PC-3 (cell line): ENCODE measurements around the gene DBNDD2. TPM values are rescaled to one million over a fixed set of nuclear protein-coding genes. Genes with fewer than 3 reads are reported as not detected.

Experiments
- ATAC-seq: fragments of 200-7000 bp; cut with Tn5 transposase; 2 replicates; pipeline ENCODE4 v1.9.1; 2020; ENCODE audit warnings: mild to moderate bottlenecking, moderate library complexity
- BruUV-seq: library from RNA; stranded (reverse); fragments of 400-500 nt; replicated peaks from 2 replicates; lab custom pipeline; 2021; lab: Mats Ljungman, UMichigan
- CTCF ChIA-PET: fragments of 300-600 bp; sonication (Branson Sonifier 250); formaldehyde crosslinking; loops from one replicate; lab custom pipeline; 2022; ENCODE audit warnings: antibody characterized with exemption; lab: Charles Lee
- POLR2A ChIA-PET: fragments of 300-600 bp; sonication (Branson Sonifier 250); formaldehyde crosslinking; loops from one replicate; lab custom pipeline; 2022; ENCODE audit warnings: antibody characterized with exemption; ENCODE audit not compliant: unreplicated experiment; lab: Charles Lee
- DNase-seq: peaks from one replicate; pipeline ENCODE4 v3.0.0-alpha.2; 2015
- H2AFZ ChIP-seq: fragments of 300-600 bp; sonication (generic); 2 replicates; pipeline ENCODE4 v1.6.0; 2016; ENCODE audit warnings: antibody characterized with exemption, low read length
- H3F3A ChIP-seq: fragments of 300-600 bp; sonication (generic); one replicate; pipeline ENCODE4 v1.6.0; 2017; ENCODE audit warnings: antibody characterized with exemption, low read length, control low read depth, mild to moderate bottlenecking; ENCODE audit not compliant: unreplicated experiment
- H3K27ac ChIP-seq: fragments of 300-600 bp; sonication (generic); 2 replicates; pipeline ENCODE4 v1.5.1; 2016; ENCODE audit warnings: mild to moderate bottlenecking, low read length
- H3K27me3 ChIP-seq: fragments of 300-600 bp; sonication (generic); 2 replicates; pipeline ENCODE4 v1.6.1; 2016; ENCODE audit warnings: low read length, mixed read lengths
- H3K36me3 ChIP-seq: fragments of 300-600 bp; sonication (generic); 2 replicates; pipeline ENCODE4 v1.6.1; 2016; ENCODE audit warnings: low read depth, mixed run types, low read length, mixed read lengths
- H3K4me1 ChIP-seq: fragments of 300-600 bp; sonication (generic); 2 replicates; pipeline ENCODE4 v1.5.1; 2016; ENCODE audit warnings: low read length; ENCODE audit not compliant: insufficient read depth
- H3K4me2 ChIP-seq: fragments of 300-600 bp; sonication (generic); 2 replicates; pipeline ENCODE4 v1.6.0; 2016; ENCODE audit warnings: low read length
- H3K4me3 ChIP-seq: fragments of 300-600 bp; sonication (generic); 2 replicates; pipeline ENCODE4 v1.5.1; 2016; ENCODE audit warnings: mild to moderate bottlenecking, low read length, mixed read lengths
- H3K79me2 ChIP-seq: fragments of 300-600 bp; sonication (generic); 2 replicates; pipeline ENCODE4 v1.6.1; 2017; ENCODE audit warnings: low read length, mixed read lengths
- H3K9ac ChIP-seq: fragments of 300-600 bp; sonication (generic); 2 replicates; pipeline ENCODE4 v1.6.0; 2016; ENCODE audit warnings: mild to moderate bottlenecking, low read length
- H3K9me2 ChIP-seq: fragments of 300-600 bp; sonication (generic); replicated peaks from 2 replicates; pipeline ENCODE4 v1.6.1; 2016; ENCODE audit warnings: mixed run types, low read length, mixed read lengths
- H3K9me3 ChIP-seq: fragments of 300-600 bp; sonication (generic); 2 replicates; pipeline ENCODE4 v1.6.1; 2016; ENCODE audit warnings: low read length, mixed read lengths
- H4K20me1 ChIP-seq: fragments of 300-600 bp; sonication (generic); 2 replicates; pipeline ENCODE4 v1.6.1; 2016; ENCODE audit warnings: low read length, mixed read lengths
- CTCF ChIP-seq: fragments of 300-600 bp; sonication (generic); conservative IDR thresholded peaks from 2 replicates; pipeline ENCODE4 v1.5.1; 2017; ENCODE audit warnings: antibody characterized with exemption, low read depth, mild to moderate bottlenecking, low read length
- EZH2 ChIP-seq: fragments of 300-600 bp; sonication (generic); IDR thresholded peaks from one replicate; pipeline ENCODE4 v1.6.1; 2017; ENCODE audit warnings: antibody characterized with exemption, mild to moderate bottlenecking, low read length; ENCODE audit not compliant: unreplicated experiment
- EZH2phosphoT487 ChIP-seq: fragments of 300-600 bp; sonication (generic); IDR thresholded peaks from 2 replicates; pipeline ENCODE4 v1.6.1; 2018; ENCODE audit warnings: mild to moderate bottlenecking, antibody characterized with exemption, low read length, borderline replicate concordance
- intact Hi-C: fragments of 100-400 bp; cut with micrococcal nuclease; formaldehyde crosslinking; loops from 2 replicates; pipeline ENCODE4 v1.9.0; 2023
- total RNA-seq: library from RNA; depleted of rRNA; stranded (reverse); fragments of >200 nt; gene quantifications from 2 replicates; pipeline ENCODE4 v1.2.3, GENCODE V29; 2014

The DBNDD2 gene
- total RNA-seq, 1 experiment from 2014 or later = 8.5 TPM

GRCh38 chr20:45372241-45372640 lies 35.8 kb upstream of the DBNDD2 start:
- Histone ChIP-seq H3K4me3 (no peak overlapping the region), H3F3A (no peaks in the 10 kb centered on the region), H3K9me2 (no peaks in the 10 kb centered on the region), H3K4me2 (no peak overlapping the region), H3K36me3 (peaks cover 23% of the 10 kb centered on the region; the same call in 1 of the 2 replicates), H2AFZ (no peak overlapping the region), H3K9me3 (no peaks in the 10 kb centered on the region), H3K9ac (no peak overlapping the region), H3K4me1 (no peaks in the 10 kb centered on the region; the same call in 1 of the 2 replicates), H4K20me1 (no peaks in the 10 kb centered on the region), H3K79me2 (no peaks in the 10 kb centered on the region), H3K27ac (no peak overlapping the region), H3K27me3 (no peaks in the 10 kb centered on the region)
- intact Hi-C loops = no loop called here
- TF ChIP-seq EZH2 = no peak
- no peak for TF ChIP-seq EZH2phosphoT487
- TF ChIP-seq CTCF = no peak
- CTCF ChIA-PET = interaction anchor here (0.9 to 2.1 kb wide), 3 partner anchors 9 to 65 kb away, joined by 3 to 80 read pairs (median 5); partner anchors contain the start of gene SYS1
- POLR2A ChIA-PET = no interaction called here
- DNase-seq (no peak), ATAC-seq (no peak)
- no TSS peak for BruUV-seq

- no peak overlapping the region for H3K27ac ChIP-seq
- no peaks in the 10 kb centered on the region for H3K9me3 ChIP-seq
- DNase-seq (no peak), ATAC-seq (no peak)
- ChIA-PET CTCF (interaction anchor here (0.6 to 2.1 kb wide), 6 partner anchors 10 to 77 kb away, joined by 5 to 80 read pairs (median 8); partner anchors contain the start of gene SYS1), POLR2A (no interaction called here)
- no peaks in the 10 kb centered on the region for H3K9me2 ChIP-seq
- peaks cover 18% of the 10 kb centered on the region; the same call in 1 of the 2 replicates for H3K36me3 ChIP-seq
- H2AFZ ChIP-seq = no peak overlapping the region
- H3K4me3 ChIP-seq = no peak overlapping the region
- H3K4me2 ChIP-seq = no peak overlapping the region
- no peak overlapping the region for H3K9ac ChIP-seq
- no TSS peak for BruUV-seq
- no peaks in the 10 kb centered on the region for H3F3A ChIP-seq
- intact Hi-C loops = no loop called here
- no peaks in the 10 kb centered on the region for H3K79me2 ChIP-seq
- no peak for TF ChIP-seq EZH2
- no peaks in the 10 kb centered on the region for H4K20me1 ChIP-seq
- H3K4me1 ChIP-seq = no peaks in the 10 kb centered on the region; the same call in 1 of the 2 replicates
- H3K27me3 ChIP-seq = no peaks in the 10 kb centered on the region
Observed at GRCh38 chr20:45372646-45373352, 35.3 kb upstream of the DBNDD2 start.

- Histone ChIP-seq H3K36me3 (peaks cover 11% of the 10 kb centered on the region; the same call in 1 of the 2 replicates), H2AFZ (no peak overlapping the region), H4K20me1 (no peaks in the 10 kb centered on the region), H3K27me3 (no peaks in the 10 kb centered on the region), H3K4me2 (peak overlapping the region; percentile 61), H3K4me1 (no peaks in the 10 kb centered on the region; the same call in 1 of the 2 replicates), H3F3A (no peaks in the 10 kb centered on the region), H3K27ac (no peak overlapping the region), H3K9me2 (no peaks in the 10 kb centered on the region), H3K9me3 (no peaks in the 10 kb centered on the region), H3K79me2 (no peaks in the 10 kb centered on the region), H3K9ac (no peak overlapping the region), H3K4me3 (peak overlapping the region; percentile 23; the same call in 1 of the 2 replicates)
- ChIA-PET CTCF (interaction anchor here (0.6 to 2.1 kb wide), 16 partner anchors 9 to 398 kb away, joined by 3 to 80 read pairs (median 5); partner anchors contain the start of gene SYS1), POLR2A (interaction anchor here (0.6 kb wide), 1 partner anchor 46 kb away, joined by 6 read pairs; no protein-coding TSS in a partner anchor)
- peak; percentile 93 for DNase-seq
- no TSS peak for BruUV-seq
- ATAC-seq = peak; percentile 94
- TF ChIP-seq EZH2phosphoT487 (no peak), CTCF (peak; percentile 97)
- intact Hi-C loops = loop anchor here (1.0 kb wide), 1 partner anchor 63 kb away; no protein-coding TSS in a partner anchor
Observed at GRCh38 chr20:45373353-45374100, 34.6 kb upstream of the DBNDD2 start.
